Subcutaneous abdominal adipose tissue (tissue), 5 donors: ENCODE measurements around the gene EPN1.

Experiments
- H3K27ac ChIP-seq: one replicate; pipeline ENCODE4 v1.7.0; 2013; ENCODE audit warnings: low read depth, mild to moderate bottlenecking, inconsistent platforms, low read length, moderate library complexity
- H3K27me3 ChIP-seq, 5 donors: one replicate each; pipeline ENCODE4 v1.7.0; 2013; ENCODE audit warnings: low read length in 5 of 5, inconsistent platforms in 1 of 5; ENCODE audit not compliant: control insufficient read depth in 5 of 5, insufficient read depth in 4 of 5
- H3K36me3 ChIP-seq, 5 donors: one replicate each; pipeline ENCODE4 v1.7.0; 2013; ENCODE audit warnings: low read length in 5 of 5; ENCODE audit not compliant: control insufficient read depth in 5 of 5, insufficient read depth in 5 of 5
- H3K4me1 ChIP-seq, 5 donors: one replicate each; pipeline ENCODE4 v1.7.0; 2013; ENCODE audit warnings: low read length in 5 of 5, mild to moderate bottlenecking in 3 of 5, moderate library complexity in 1 of 5; ENCODE audit not compliant: control insufficient read depth in 5 of 5, insufficient read depth in 5 of 5
- H3K4me3 ChIP-seq, 5 donors: one replicate each; pipeline ENCODE4 v1.7.0; 2013; ENCODE audit warnings: low read length in 5 of 5, low read depth in 1 of 5
- H3K9ac ChIP-seq, 5 donors: one replicate each; pipeline ENCODE4 v1.7.0; 2013; ENCODE audit warnings: low read length in 5 of 5, mild to moderate bottlenecking in 4 of 5, moderate library complexity in 3 of 5
- H3K9me3 ChIP-seq, 5 donors: one replicate each; pipeline ENCODE4 v1.7.0; 2013; ENCODE audit warnings: low read length in 5 of 5; ENCODE audit not compliant: control insufficient read depth in 5 of 5
- donor health status: healthy.
- donor health status: healthy.
- donor health status: healthy.
- donor health status: healthy.
- donor health status: healthy.

The EPN1 gene

DNA sequence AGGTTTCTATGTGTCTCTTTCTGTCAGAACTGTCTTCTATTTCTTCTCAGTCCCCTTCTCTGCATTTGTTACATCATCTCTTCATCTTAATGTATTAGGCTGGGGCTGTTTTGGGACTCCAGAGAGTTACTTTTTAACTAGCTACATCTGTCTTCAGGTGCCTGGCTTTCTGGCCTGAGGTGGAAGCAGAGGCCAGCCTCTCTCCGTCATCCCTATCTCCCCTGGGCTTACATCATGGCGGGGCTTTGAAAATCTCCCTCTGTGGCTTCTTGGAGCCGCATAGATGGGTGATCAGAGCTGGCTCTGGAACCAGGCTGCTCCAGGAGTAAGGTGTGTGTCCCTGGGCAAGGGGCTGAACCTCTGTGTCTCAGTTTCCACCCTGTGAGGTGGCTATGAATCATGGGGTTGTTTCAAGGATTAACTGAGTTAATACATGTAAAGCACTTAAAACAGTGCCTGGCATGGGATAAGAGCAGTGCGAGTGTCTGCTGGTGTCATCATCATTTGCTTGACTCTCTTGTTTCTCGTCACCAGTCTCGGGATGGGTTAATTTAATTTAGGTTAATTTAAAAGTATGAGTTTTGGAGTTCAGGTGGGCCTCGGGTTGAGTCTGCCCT is 2.0 kb downstream of the EPN1 start:
- Histone ChIP-seq H3K27me3 (no peaks in the 10 kb centered on the region), H3K36me3 (peaks cover 2 to 45% (median 38%) of the 10 kb centered on the region in 5 donors), H3K9ac (peak overlapping the region in 4 of 5 donors; percentile 98 to 99 (median 98)), H3K4me1 (peaks cover 14 to 68% (median 62%) of the 10 kb centered on the region in 5 donors), H3K9me3 (no peaks in the 10 kb centered on the region), H3K27ac (peak overlapping the region; percentile 51), H3K4me3 (peak overlapping the region in 4 of 5 donors; percentile 40 to 97 (median 94))

DNA sequence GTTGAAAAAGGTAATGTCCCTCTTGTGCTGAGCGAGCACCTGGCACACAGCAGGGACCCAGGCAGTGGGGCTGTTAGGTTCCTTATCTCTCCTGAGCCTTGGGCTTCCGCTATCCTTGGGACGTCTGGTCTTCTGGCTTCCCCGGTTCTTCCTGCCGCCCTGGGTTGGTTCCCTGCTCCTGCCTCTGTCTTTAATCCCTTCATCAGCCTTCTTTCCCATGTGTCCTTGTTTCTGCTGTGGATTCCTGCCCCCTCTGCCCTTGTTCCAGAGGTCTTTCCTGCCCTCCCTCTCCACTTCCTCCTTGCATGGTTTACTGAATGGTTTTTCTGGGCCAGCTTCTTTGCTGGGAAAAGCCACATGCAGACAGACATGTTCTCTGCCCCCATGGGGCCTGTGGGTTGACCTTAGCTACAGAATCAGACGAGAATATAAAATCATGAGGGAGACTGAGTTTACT is 2.6 kb downstream of the EPN1 start:
- Histone ChIP-seq H3K9me3 (no peaks in the 10 kb centered on the region), H3K9ac (peak overlapping the region; percentile 17 to 99 (median 52)), H3K27ac (peak overlapping the region; percentile 51), H3K4me1 (peaks cover 14 to 68% (median 62%) of the 10 kb centered on the region in 5 donors), H3K36me3 (peaks cover 2 to 48% (median 41%) of the 10 kb centered on the region in 5 donors), H3K4me3 (peak overlapping the region in 4 of 5 donors; percentile 40 to 97 (median 94)), H3K27me3 (no peaks in the 10 kb centered on the region)

GRCh38 chr19:55678121-55678671 is 3.2 kb downstream of the EPN1 start:
- no peaks in the 10 kb centered on the region for H3K27me3 ChIP-seq
- peaks cover 2 to 49% (median 41%) of the 10 kb centered on the region in 5 donors for H3K36me3 ChIP-seq
- H3K9me3 ChIP-seq = no peaks in the 10 kb centered on the region
- H3K4me3 ChIP-seq = peak overlapping the region in 4 of 5 donors; percentile 33 to 97 (median 94)
- peak overlapping the region; percentile 51 for H3K27ac ChIP-seq
- peak overlapping the region in 4 of 5 donors; percentile 17 to 99 (median 64) for H3K9ac ChIP-seq
- H3K4me1 ChIP-seq = peaks cover 14 to 68% (median 62%) of the 10 kb centered on the region in 5 donors

DNA sequence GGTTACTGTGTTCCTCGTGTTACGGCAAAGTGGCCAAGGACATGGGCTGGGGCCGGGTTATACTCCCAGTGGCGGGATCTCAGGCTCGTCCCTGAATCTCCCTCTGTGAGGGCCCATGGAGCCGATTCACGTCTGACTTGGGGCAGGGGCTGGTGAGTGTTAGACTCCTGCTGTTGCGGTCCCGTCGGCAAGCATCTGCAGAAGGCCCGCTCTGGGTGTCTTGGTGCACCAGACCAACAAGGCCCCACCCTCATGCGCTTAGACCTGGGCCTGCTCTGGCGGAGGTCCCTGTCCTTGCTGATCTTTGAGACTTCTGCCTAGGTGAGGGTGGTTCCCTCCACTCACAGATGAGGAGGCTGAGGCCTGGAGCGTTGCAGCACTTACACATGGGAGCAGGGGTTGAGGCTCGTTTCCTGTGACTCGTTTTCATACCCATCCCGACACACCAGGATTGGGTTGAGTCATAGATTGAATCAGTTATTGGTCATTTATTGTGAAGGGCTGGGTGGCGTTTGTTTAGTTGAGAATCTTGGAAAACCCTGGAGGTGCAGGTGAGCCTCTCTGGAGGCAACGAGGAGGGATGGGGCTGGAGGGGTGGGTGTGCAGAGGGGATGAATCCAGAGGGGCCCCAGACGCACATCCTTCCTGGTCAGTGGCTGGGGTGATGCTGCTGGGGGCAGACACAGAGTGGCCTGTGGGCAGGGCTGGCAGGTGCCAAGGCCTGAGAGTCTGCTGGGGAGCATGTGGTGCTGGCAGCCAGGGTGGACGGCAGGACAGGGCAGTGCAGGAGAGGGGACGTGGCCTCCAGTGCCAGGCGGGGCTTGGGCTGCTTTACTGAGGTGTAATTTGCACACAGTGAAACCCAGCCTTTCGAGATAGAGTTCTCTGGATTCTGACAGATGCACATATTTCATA is 4.6 kb downstream of the EPN1 start:
- H3K4me1 ChIP-seq = peaks cover 14 to 64% (median 57%) of the 10 kb centered on the region in 5 donors
- no peaks in the 10 kb centered on the region for H3K9me3 ChIP-seq
- no peaks in the 10 kb centered on the region for H3K27me3 ChIP-seq
- H3K27ac ChIP-seq = no peak overlapping the region
- peak overlapping the region in 1 of 5 donors; percentile 21 for H3K9ac ChIP-seq
- peaks cover 2 to 59% (median 52%) of the 10 kb centered on the region in 5 donors for H3K36me3 ChIP-seq
- no peak overlapping the region for H3K4me3 ChIP-seq

GRCh38 chr19:55680339-55681130 is 5.5 kb downstream of the EPN1 start:
- peaks cover 2 to 68% (median 59%) of the 10 kb centered on the region in 5 donors for H3K36me3 ChIP-seq
- peaks cover 14 to 58% (median 55%) of the 10 kb centered on the region in 5 donors for H3K4me1 ChIP-seq
- no peak overlapping the region for H3K27ac ChIP-seq
- no peaks in the 10 kb centered on the region for H3K27me3 ChIP-seq
- H3K9ac ChIP-seq = peak overlapping the region in 2 of 5 donors; percentile 4 to 21
- H3K4me3 ChIP-seq = peak overlapping the region in 1 of 5 donors; percentile 10
- no peaks in the 10 kb centered on the region for H3K9me3 ChIP-seq

- peak overlapping the region in 1 of 5 donors; percentile 4 for H3K9ac ChIP-seq
- peaks cover 11 to 49% (median 46%) of the 10 kb centered on the region in 5 donors for H3K4me1 ChIP-seq
- H3K36me3 ChIP-seq = peaks cover 2 to 77% (median 67%) of the 10 kb centered on the region in 5 donors
- no peaks in the 10 kb centered on the region for H3K9me3 ChIP-seq
- no peak overlapping the region for H3K27ac ChIP-seq
- H3K4me3 ChIP-seq = no peak overlapping the region
- H3K27me3 ChIP-seq = no peaks in the 10 kb centered on the region
Measured at GRCh38 chr19:55681131-55682092, 6.4 kb downstream of the EPN1 start.

GRCh38 chr19:55683449-55684261 is 8.6 kb downstream of the EPN1 start:
- H3K4me1 ChIP-seq = peaks cover 2 to 27% (median 24%) of the 10 kb centered on the region in 5 donors
- H3K4me3 ChIP-seq = no peak overlapping the region
- H3K27me3 ChIP-seq = no peaks in the 10 kb centered on the region
- H3K27ac ChIP-seq = no peak overlapping the region
- peaks cover 2 to 91% (median 75%) of the 10 kb centered on the region in 5 donors for H3K36me3 ChIP-seq
- no peaks in the 10 kb centered on the region for H3K9me3 ChIP-seq
- H3K9ac ChIP-seq = no peak overlapping the region

DNA sequence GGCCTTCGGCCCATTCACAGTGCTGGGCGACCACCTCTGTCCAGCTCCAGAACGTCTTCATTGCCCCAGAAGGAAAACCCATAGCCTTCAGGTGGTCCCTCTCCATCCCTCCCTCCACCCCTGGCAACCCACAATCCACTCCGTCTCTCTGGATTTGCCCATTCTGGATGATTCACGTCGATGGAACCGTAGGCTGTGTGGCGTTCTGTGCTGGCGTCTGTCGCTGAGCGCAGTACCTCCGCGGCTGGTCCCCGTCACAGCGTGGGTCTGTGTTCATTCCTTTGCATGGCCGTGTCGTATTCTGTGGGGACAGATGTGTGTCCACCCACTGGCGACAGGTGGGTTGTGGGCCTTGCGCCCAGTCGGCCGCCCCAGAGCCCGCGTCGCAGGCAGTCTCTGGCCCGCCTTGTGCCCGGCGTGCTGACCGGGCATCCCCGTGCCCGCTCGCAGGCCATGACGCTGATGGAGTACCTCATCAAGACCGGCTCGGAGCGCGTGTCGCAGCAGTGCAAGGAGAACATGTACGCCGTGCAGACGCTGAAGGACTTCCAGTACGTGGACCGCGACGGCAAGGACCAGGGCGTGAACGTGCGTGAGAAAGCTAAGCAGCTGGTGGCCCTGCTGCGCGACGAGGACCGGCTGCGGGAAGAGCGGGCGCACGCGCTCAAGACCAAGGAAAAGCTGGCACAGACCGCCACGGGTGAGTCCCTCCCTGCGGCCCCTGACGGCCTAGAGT is 10.1 kb downstream of the EPN1 start:
- Histone ChIP-seq H3K9ac (no peak overlapping the region), H3K27me3 (no peaks in the 10 kb centered on the region), H3K4me1 (peaks cover 2 to 12% (median 9%) of the 10 kb centered on the region in 5 donors), H3K9me3 (no peaks in the 10 kb centered on the region), H3K27ac (no peak overlapping the region), H3K4me3 (no peak overlapping the region), H3K36me3 (peaks cover 2 to 91% (median 75%) of the 10 kb centered on the region in 5 donors)
